ENCODE data around the gene MAB21L3.

MAB21L3 gene

GRCh38 chr1:116107371-116107770 lies 3.8 kb upstream of the MAB21L3 start:
- no peak for DNase-seq (ENCODE audit: low read depth in 2 of 2, low spot score in 1 of 2)

GRCh38 chr1:116111524-116112021 lies 374 bp downstream of the MAB21L3 start:
- no peak for DNase-seq (ENCODE audit: low read depth in 2 of 2, low spot score in 1 of 2)

GRCh38 chr1:116112388-116113140 lies 1.4 kb downstream of the MAB21L3 start:
- DNase-seq (ENCODE audit: low read depth in 2 of 2, low spot score in 1 of 2) = no peak

- no peak for DNase-seq (ENCODE audit: low read depth in 2 of 2, low spot score in 1 of 2)
Measured at GRCh38 chr1:116113615-116114014, 2.4 kb downstream of the MAB21L3 start.

GRCh38 chr1:116115476-116116439 lies 4.6 kb downstream of the MAB21L3 start:
- no peak for DNase-seq (ENCODE audit: low read depth in 2 of 2, low spot score in 1 of 2)

- DNase-seq (ENCODE audit: low read depth in 2 of 2, low spot score in 1 of 2) = no peak
Measured at GRCh38 chr1:116118471-116118870, 7.3 kb downstream of the MAB21L3 start.

- no peak for DNase-seq (ENCODE audit: low read depth in 2 of 2, low spot score in 1 of 2)
Measured at GRCh38 chr1:116119876-116120275, 8.7 kb downstream of the MAB21L3 start.

GRCh38 chr1:116122955-116123757 lies 12.0 kb downstream of the MAB21L3 start:
- no peak for DNase-seq (ENCODE audit: low read depth in 2 of 2, low spot score in 1 of 2)

- DNase-seq (ENCODE audit: low read depth in 2 of 2, low spot score in 1 of 2) = no peak
Measured at GRCh38 chr1:116123837-116124533, 12.8 kb downstream of the MAB21L3 start.

- no peak for DNase-seq (ENCODE audit: low read depth in 2 of 2, low spot score in 1 of 2)
Measured at GRCh38 chr1:116125758-116126157, 14.6 kb downstream of the MAB21L3 start.

- DNase-seq (ENCODE audit: low read depth in 2 of 2, low spot score in 1 of 2) = no peak
Measured at GRCh38 chr1:116126281-116126680, 15.1 kb downstream of the MAB21L3 start.

GRCh38 chr1:116127123-116127847 lies 16.1 kb downstream of the MAB21L3 start:
- no peak for DNase-seq (ENCODE audit: low read depth in 2 of 2, low spot score in 1 of 2)

GRCh38 chr1:116127848-116128540 lies 16.8 kb downstream of the MAB21L3 start:
- no peak for DNase-seq (ENCODE audit: low read depth in 2 of 2, low spot score in 1 of 2)

GRCh38 chr1:116128664-116129063 lies 17.5 kb downstream of the MAB21L3 start:
- DNase-seq (ENCODE audit: low read depth in 2 of 2, low spot score in 1 of 2) = peak; percentile 18 to 31

GRCh38 chr1:116129537-116129936 lies 18.3 kb downstream of the MAB21L3 start:
- no peak for DNase-seq (ENCODE audit: low read depth in 2 of 2, low spot score in 1 of 2)

- no peak for DNase-seq (ENCODE audit: low read depth in 2 of 2, low spot score in 1 of 2)
Measured at GRCh38 chr1:116130356-116130755, 19.2 kb downstream of the MAB21L3 start.

- no peak for DNase-seq (ENCODE audit: low read depth in 2 of 2, low spot score in 1 of 2)
Measured at GRCh38 chr1:116131170-116131569, 20.0 kb downstream of the MAB21L3 start.

- DNase-seq (ENCODE audit: low read depth in 2 of 2, low spot score in 1 of 2) = no peak
Measured at GRCh38 chr1:116131866-116132605, 20.8 kb downstream of the MAB21L3 start.
